Activated B cell treated with CpG ODN at 0.5 μM for 24 hours (primary cell): Measurements from ENCODE around the gene STXBP1. TPM values are rescaled to one million over a fixed set of nuclear protein-coding genes. Genes with fewer than 3 reads are reported as not detected.
A peak's percentile ranks its signal among the peaks of the same experiment; 100 is the strongest.

ENCODE experiments used
- ATAC-seq: fragments of 200-7000 bp; cut with Tn5 transposase; one replicate; pipeline ENCODE4 v1.10.0; 2021; ENCODE audit warnings: low read depth, mild to moderate bottlenecking, moderate library complexity
- CTCF ChIA-PET: fragments of 350-600 bp; sonication (Branson Sonifier 250); formaldehyde crosslinking; loops from one replicate; lab custom pipeline; 2021; ENCODE audit warnings: antibody characterized with exemption; lab: Charles Lee
- POLR2A ChIA-PET: fragments of 350-600 bp; sonication (Branson Sonifier 250); formaldehyde crosslinking; loops from one replicate; lab custom pipeline; 2021; ENCODE audit warnings: antibody characterized with exemption; lab: Charles Lee
- DNase-seq: peaks from one replicate; pipeline ENCODE4 v3.0.0; 2022
- H3K27ac Mint-ChIP-seq: one replicate; pipeline ENCODE4 v1.8.0; 2020; ENCODE audit warnings: mixed read lengths
- H3K27me3 Mint-ChIP-seq: one replicate; pipeline ENCODE4 v1.8.0; 2021; ENCODE audit warnings: mixed read lengths
- H3K36me3 Mint-ChIP-seq: one replicate; pipeline ENCODE4 v1.8.0; 2021; ENCODE audit warnings: low read depth, mixed read lengths
- H3K4me1 Mint-ChIP-seq: one replicate; pipeline ENCODE4 v1.8.0; 2021; ENCODE audit warnings: mixed read lengths
- H3K4me3 Mint-ChIP-seq: one replicate; pipeline ENCODE4 v1.8.0; 2020; ENCODE audit warnings: mild to moderate bottlenecking, mixed read lengths
- H3K9me3 Mint-ChIP-seq: one replicate; pipeline ENCODE4 v1.8.0; 2020; ENCODE audit warnings: mixed read lengths
- CTCF ChIP-seq: fragments of 200-600 bp; IDR thresholded peaks from one replicate; pipeline ENCODE4 v1.8.0; 2022; ENCODE audit warnings: antibody characterized with exemption, mild to moderate bottlenecking
- intact Hi-C: fragments of 100-400 bp; cut with micrococcal nuclease; formaldehyde crosslinking; loops from one replicate; pipeline ENCODE4 v1.15.1; 2024
- total RNA-seq: library from RNA; stranded (reverse); gene quantifications from 2 replicates; pipeline ENCODE4 v1.2.3, GENCODE V29; 2022

Gene STXBP1
- total RNA-seq, 1 donor from 2014 or later = 0.73 TPM

- ATAC-seq = peak; percentile 93
- H3K4me1 Mint-ChIP-seq = peaks cover 11% of the 10 kb centered on the region
- POLR2A ChIA-PET = interaction anchor here (0.6 to 0.7 kb wide), 4 partner anchors 19 to 296 kb away, joined by 3 to 9 read pairs (median 4); no protein-coding TSS in a partner anchor
Measured at GRCh38 chr9:127568971-127569885, 42.8 kb upstream of the STXBP1 start.

GRCh38 chr9:127569886-127570401 lies 42.1 kb upstream of the STXBP1 start:
- peak overlapping the region; percentile 43 for H3K27ac Mint-ChIP-seq
- H3K9me3 Mint-ChIP-seq = no peaks in the 10 kb centered on the region
- no peaks in the 10 kb centered on the region for H3K27me3 Mint-ChIP-seq
- TF ChIP-seq CTCF = no peak
- intact Hi-C loops = loop anchor here (5.0 kb wide), 2 partner anchors 42 to 348 kb away; partner anchors contain the start of gene STXBP1
- ChIA-PET POLR2A (interaction anchor here (0.6 to 0.7 kb wide), 4 partner anchors 20 to 295 kb away, joined by 3 to 9 read pairs (median 4); no protein-coding TSS in a partner anchor), CTCF (no interaction called here)
- H3K4me3 Mint-ChIP-seq = peak overlapping the region; percentile 86
- ATAC-seq = peak; percentile 27
- H3K36me3 Mint-ChIP-seq = no peaks in the 10 kb centered on the region
- H3K4me1 Mint-ChIP-seq = peaks cover 13% of the 10 kb centered on the region
- no peak for DNase-seq

More at GRCh38 chr9:127568971-127569885, 42.8 kb upstream of the STXBP1 start:
- no peaks in the 10 kb centered on the region for H3K36me3 Mint-ChIP-seq
- TF ChIP-seq CTCF = no peak
- H3K9me3 Mint-ChIP-seq = no peaks in the 10 kb centered on the region
- no peaks in the 10 kb centered on the region for H3K27me3 Mint-ChIP-seq
- H3K27ac Mint-ChIP-seq = peak overlapping the region; percentile 43
- intact Hi-C loops = loop anchor here (5.0 kb wide), 2 partner anchors 43 to 347 kb away; partner anchors contain the start of gene STXBP1
- DNase-seq = peak; percentile 68
- H3K4me3 Mint-ChIP-seq = peak overlapping the region; percentile 86
- CTCF ChIA-PET = no interaction called here

DNA sequence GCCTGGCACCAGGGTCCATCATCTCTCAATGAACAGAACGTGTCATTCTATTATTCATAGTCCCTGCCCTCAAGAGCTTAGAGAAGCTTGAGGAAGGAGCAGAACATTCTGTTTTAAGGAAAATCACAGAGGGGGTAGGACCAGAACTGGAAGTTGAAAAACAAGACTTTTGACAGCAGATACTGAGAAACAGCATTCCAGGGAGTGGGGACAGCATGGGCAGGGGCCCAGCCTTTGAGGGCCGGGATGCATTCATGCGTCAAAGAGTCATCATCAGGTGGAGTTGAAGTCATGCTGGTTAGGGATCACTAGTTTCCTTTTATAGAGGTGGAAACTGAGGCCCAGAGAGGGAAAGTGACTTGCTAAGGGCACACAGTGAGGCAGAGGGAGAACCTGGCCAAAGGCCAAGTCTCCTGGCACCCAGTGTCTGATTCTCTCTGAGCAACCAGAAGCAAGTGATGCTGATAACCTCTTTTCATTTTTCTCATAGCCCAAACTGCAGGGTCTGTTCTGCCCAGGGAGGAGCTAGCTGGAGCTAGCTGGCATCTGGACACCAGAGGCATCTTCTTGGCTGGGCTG lies 41.5 kb upstream of the STXBP1 start:
- intact Hi-C loops = no loop called here
- DNase-seq = no peak
- ATAC-seq = no peak
- Mint-ChIP-seq H3K27me3 (no peaks in the 10 kb centered on the region), H3K4me3 (no peak overlapping the region), H3K36me3 (no peaks in the 10 kb centered on the region), H3K9me3 (no peaks in the 10 kb centered on the region), H3K27ac (no peak overlapping the region), H3K4me1 (peaks cover 15% of the 10 kb centered on the region)
- no peak for TF ChIP-seq CTCF
- ChIA-PET POLR2A (no interaction called here), CTCF (no interaction called here)

DNA sequence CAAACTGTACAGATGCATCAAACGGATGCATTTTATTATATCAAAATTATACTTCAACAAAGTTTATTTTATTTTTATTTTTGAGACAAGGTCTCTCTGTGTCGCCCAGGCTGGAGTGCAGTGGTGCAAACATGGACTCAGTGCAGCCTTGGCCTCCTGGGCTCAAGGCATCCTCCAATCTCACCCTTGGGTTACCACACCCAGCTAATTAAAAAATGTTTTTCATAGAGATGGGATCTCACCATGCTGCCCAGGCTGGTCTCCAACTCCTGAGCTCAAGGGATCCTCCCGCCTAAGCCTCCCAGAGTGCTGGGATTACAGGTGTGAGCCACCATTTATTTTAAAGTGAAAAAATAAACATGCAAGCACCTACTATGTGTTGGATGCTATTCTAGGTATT lies 40.1 kb upstream of the STXBP1 start:
- DNase-seq = no peak
- POLR2A ChIA-PET = no interaction called here
- no peak for ATAC-seq
- Mint-ChIP-seq H3K36me3 (no peaks in the 10 kb centered on the region), H3K9me3 (no peaks in the 10 kb centered on the region), H3K4me3 (no peak overlapping the region), H3K27ac (no peak overlapping the region), H3K4me1 (peaks cover 15% of the 10 kb centered on the region), H3K27me3 (peaks cover 3% of the 10 kb centered on the region)
- CTCF ChIA-PET = interaction anchor here (0.9 kb wide), 1 partner anchor 13 kb away, joined by 3 read pairs; no protein-coding TSS in a partner anchor
- TF ChIP-seq CTCF = no peak
- intact Hi-C loops = no loop called here
